OCI-LY3 (cell line): ENCODE measurements around the gene TFF3.

ENCODE experiments used
- H2AFZ ChIP-seq: fragments of 200-600, 300-600 bp; shearing (Covaris generic); 2 replicates; pipeline ENCODE4 v1.6.0; 2014; ENCODE audit warnings: antibody characterized with exemption, low read depth, low read length
- H3K27ac ChIP-seq: fragments of 200-600, 300-600 bp; sonication (generic); 2 replicates; pipeline ENCODE4 v1.5.1; 2014; ENCODE audit warnings: mild to moderate bottlenecking, low read length, moderate library complexity, mixed read lengths
- H3K27me3 ChIP-seq: fragments of 200-600, 300-600 bp; sonication (generic); 2 replicates; pipeline ENCODE4 v1.6.1; 2014; ENCODE audit warnings: low read depth, low read length, mixed read lengths
- H3K36me3 ChIP-seq: fragments of 200-600, 300-600 bp; sonication (generic); replicated peaks from 2 replicates; pipeline ENCODE3; 2014; ENCODE audit warnings: low read depth, low read length, mixed read lengths
- H3K4me1 ChIP-seq: fragments of 300-600, 200-600 bp; sonication (generic); 2 replicates; pipeline ENCODE4 v1.6.1; 2014; ENCODE audit warnings: low read length, mixed read lengths
- H3K4me2 ChIP-seq: fragments of 200-600, 300-600 bp; sonication (generic); 2 replicates; pipeline ENCODE4 v1.6.1; 2014; ENCODE audit warnings: low read length, mixed read lengths
- H3K4me3 ChIP-seq: fragments of 300-600, 200-600 bp; sonication (generic); 2 replicates; pipeline ENCODE4 v1.5.1; 2014; ENCODE audit warnings: antibody characterized with exemption, mild to moderate bottlenecking, low read length, moderate library complexity
- H3K79me2 ChIP-seq: fragments of 300-600, 200-600 bp; shearing (Covaris generic); 2 replicates; pipeline ENCODE4 v1.6.1; 2014; ENCODE audit warnings: mild to moderate bottlenecking, low read length, mixed read lengths
- H3K9ac ChIP-seq: fragments of 300-600, 200-600 bp; shearing (Covaris generic); 2 replicates; pipeline ENCODE4 v1.6.0; 2014; ENCODE audit warnings: mild to moderate bottlenecking, low read length, moderate library complexity
- H3K9me3 ChIP-seq: fragments of 200-600, 300-600 bp; shearing (Covaris generic); 2 replicates; pipeline ENCODE4 v1.6.1; 2014; ENCODE audit warnings: low read length, mixed read lengths; ENCODE audit not compliant: insufficient read depth
- H4K20me1 ChIP-seq: fragments of 200-600, 300-600 bp; sonication (generic); 2 replicates; pipeline ENCODE4 v1.6.1; 2016; ENCODE audit warnings: low read length, mixed read lengths; ENCODE audit not compliant: insufficient read depth
- EZH2phosphoT487 ChIP-seq: fragments of 200-600 bp; shearing (Covaris generic); IDR thresholded peaks from 2 replicates; pipeline ENCODE4 v1.6.1; 2018; ENCODE audit warnings: antibody characterized with exemption, mixed run types, low read depth
- TF ChIP-seq, protein P1 (sequence below): fragments of 200-600, 300-600 bp; sonication (generic); IDR thresholded peaks from 2 replicates; pipeline ENCODE4 v1.5.1; 2014; ENCODE audit warnings: antibody characterized with exemption, low read length, low read depth

TFF3 gene

DNA sequence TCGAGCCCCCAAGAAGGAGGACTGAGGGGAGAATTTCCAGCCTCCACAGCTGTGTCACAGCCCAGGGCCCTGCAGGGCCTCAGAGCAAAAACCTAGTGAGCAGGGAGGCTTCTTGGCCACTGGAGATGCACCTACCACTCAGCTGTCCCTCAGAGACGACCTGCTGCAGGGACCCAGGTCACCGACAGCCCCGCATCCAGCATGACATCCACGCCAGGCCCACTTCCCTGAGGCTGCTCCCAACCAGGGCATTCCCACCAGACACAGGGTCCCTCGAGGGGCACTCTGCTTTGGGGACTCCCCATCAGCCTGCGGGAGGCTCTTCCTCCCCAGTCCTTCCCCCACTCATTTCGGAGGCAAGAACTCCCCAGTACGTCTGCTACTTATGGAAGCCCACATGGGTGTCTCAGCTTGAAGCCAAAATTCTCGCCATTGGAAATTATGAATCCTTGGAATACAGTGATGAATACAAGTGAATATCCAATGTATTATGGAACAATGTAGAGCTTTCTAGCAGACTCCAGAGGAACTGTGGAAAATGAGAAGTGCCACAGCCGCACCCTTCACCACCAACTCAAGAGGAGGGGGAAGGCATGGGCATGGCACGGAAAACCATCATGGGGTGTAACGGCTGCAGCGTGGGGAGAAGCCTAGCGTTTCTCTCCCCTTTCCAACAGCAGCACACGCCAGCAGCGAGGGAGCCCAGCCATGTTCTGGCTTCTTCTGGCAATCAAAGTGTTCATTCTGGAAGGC is 6.9 kb downstream of the TFF3 start:
- Histone ChIP-seq H4K20me1 (no peaks in the 10 kb centered on the region), H3K9me3 (no peaks in the 10 kb centered on the region), H3K27ac (no peak overlapping the region), H3K27me3 (peaks cover 21% of the 10 kb centered on the region; the same call in 1 of the 2 replicates), H3K4me2 (no peak overlapping the region), H3K4me3 (no peak overlapping the region), H3K36me3 (no peaks in the 10 kb centered on the region), H3K79me2 (no peaks in the 10 kb centered on the region), H3K9ac (no peak overlapping the region), H2AFZ (no peak overlapping the region), H3K4me1 (peaks cover 5% of the 10 kb centered on the region)
- TF ChIP-seq EZH2phosphoT487, result no peak
- TF ChIP-seq, protein P1, sequence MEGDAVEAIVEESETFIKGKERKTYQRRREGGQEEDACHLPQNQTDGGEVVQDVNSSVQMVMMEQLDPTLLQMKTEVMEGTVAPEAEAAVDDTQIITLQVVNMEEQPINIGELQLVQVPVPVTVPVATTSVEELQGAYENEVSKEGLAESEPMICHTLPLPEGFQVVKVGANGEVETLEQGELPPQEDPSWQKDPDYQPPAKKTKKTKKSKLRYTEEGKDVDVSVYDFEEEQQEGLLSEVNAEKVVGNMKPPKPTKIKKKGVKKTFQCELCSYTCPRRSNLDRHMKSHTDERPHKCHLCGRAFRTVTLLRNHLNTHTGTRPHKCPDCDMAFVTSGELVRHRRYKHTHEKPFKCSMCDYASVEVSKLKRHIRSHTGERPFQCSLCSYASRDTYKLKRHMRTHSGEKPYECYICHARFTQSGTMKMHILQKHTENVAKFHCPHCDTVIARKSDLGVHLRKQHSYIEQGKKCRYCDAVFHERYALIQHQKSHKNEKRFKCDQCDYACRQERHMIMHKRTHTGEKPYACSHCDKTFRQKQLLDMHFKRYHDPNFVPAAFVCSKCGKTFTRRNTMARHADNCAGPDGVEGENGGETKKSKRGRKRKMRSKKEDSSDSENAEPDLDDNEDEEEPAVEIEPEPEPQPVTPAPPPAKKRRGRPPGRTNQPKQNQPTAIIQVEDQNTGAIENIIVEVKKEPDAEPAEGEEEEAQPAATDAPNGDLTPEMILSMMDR, result no peak

DNA sequence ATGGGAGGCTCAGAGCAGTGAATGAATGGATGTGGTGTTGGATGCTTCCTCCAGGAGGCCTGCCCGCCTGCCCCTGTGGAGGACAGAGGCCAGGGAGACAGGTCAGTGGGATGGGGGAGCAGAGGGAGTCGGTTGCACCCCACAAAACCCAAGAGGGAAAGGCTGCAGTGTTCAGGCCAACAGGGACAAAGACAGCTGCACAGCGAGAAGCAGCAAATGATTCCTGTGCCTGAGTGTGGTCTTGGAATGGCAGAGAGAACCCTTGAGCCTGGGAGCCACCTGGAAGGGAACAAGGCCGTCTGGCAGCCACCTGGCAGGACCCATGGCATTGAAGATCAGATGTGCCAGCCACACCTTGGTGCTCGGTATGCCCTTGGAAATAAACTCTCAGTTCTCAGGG is 8.1 kb downstream of the TFF3 start:
- no peak overlapping the region for H3K4me2 ChIP-seq

DNA sequence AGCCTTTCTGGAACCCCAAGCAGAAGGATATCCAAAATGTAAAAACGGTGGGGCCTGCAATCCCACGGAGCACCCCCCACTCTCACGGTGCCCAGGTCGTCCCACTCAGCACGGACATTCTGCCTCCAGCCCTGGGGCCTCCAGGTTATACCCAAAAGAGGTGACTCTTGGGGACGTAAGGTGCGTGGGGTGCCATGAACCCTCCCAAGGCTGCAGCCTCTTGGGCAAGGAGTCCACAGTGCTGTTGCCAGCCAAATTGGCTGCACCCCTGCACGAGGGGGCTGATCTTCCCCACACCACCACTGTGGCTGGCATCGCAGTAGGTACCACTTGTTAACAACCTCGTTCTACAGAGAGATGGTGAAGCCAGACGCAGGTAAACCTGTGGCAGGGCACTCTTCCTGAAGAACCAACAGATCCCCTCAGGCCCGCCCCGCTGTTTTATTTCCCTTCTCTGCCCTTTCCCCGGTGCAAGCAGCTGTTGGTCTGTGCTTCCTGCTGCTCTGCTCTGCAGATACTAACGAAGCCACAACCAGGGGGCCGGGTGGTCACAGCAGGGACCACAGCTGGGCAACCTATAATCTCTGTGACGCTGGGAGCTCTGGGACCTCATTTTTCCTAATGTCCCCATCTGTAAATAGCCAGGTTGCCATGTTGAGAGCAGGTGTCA is 8.7 kb downstream of the TFF3 start:
- Histone ChIP-seq H3K4me2 (no peak overlapping the region), H3K4me3 (no peak overlapping the region), H3K36me3 (no peaks in the 10 kb centered on the region), H3K27ac (no peak overlapping the region), H2AFZ (no peak overlapping the region), H3K4me1 (peaks cover 5% of the 10 kb centered on the region), H3K9me3 (no peaks in the 10 kb centered on the region), H3K9ac (no peak overlapping the region), H4K20me1 (no peaks in the 10 kb centered on the region), H3K27me3 (peaks cover 21% of the 10 kb centered on the region; the same call in 1 of the 2 replicates), H3K79me2 (no peaks in the 10 kb centered on the region)
- no peak for TF ChIP-seq EZH2phosphoT487
- TF ChIP-seq, protein P1, result no peak

More for the DNA sequence above, 8.1 kb downstream of the TFF3 start:
- H2AFZ ChIP-seq, result no peak overlapping the region
- no peaks in the 10 kb centered on the region for H3K79me2 ChIP-seq
- H3K4me1 ChIP-seq, result peaks cover 5% of the 10 kb centered on the region
- no peak overlapping the region for H3K27ac ChIP-seq
- no peaks in the 10 kb centered on the region for H4K20me1 ChIP-seq
- H3K4me3 ChIP-seq, result no peak overlapping the region
- H3K27me3 ChIP-seq, result peaks cover 21% of the 10 kb centered on the region; the same call in 1 of the 2 replicates
- TF ChIP-seq, protein P1, result no peak
- no peak for TF ChIP-seq EZH2phosphoT487
- no peaks in the 10 kb centered on the region for H3K36me3 ChIP-seq
- H3K9me3 ChIP-seq, result no peaks in the 10 kb centered on the region
- H3K9ac ChIP-seq, result no peak overlapping the region

- TF ChIP-seq, protein P1, result no peak
- Histone ChIP-seq H3K4me2 (no peak overlapping the region), H3K9me3 (no peaks in the 10 kb centered on the region), H3K4me1 (peaks cover 5% of the 10 kb centered on the region), H3K9ac (no peak overlapping the region), H3K79me2 (no peaks in the 10 kb centered on the region), H3K4me3 (no peak overlapping the region), H2AFZ (no peak overlapping the region), H3K27ac (no peak overlapping the region), H3K36me3 (no peaks in the 10 kb centered on the region), H3K27me3 (peaks cover 21% of the 10 kb centered on the region; the same call in 1 of the 2 replicates), H4K20me1 (no peaks in the 10 kb centered on the region)
Observed at GRCh38 chr21:42305707-42306147, 9.5 kb downstream of the TFF3 start.
